ENCODE results near the gene RHOC. TPM values are rescaled to one million over a fixed set of nuclear protein-coding genes. Genes with fewer than 3 reads are reported as not detected.

Gene RHOC
- total RNA-seq, 1 experiment from 2014 or later = 405 TPM

- intact Hi-C loops (cut with micrococcal nuclease) = loop anchor here (1.0 to 5.0 kb wide), 4 partner anchors 36 to 281 kb away; no protein-coding TSS in a partner anchor
These were observed 34.1 kb downstream of the RHOC start for GRCh38 chr1:112672842-112673241.

GRCh38 chr1:112672009-112672408 lies 34.9 kb downstream of the RHOC start:
- Histone ChIP-seq H3K79me2 (ENCODE audit: low read length) (peaks cover 22% of the 10 kb centered on the region), H3K4me3 (ENCODE audit: low read length) (no peak overlapping the region), H3K27me3 (ENCODE audit: low read length) (no peaks in the 10 kb centered on the region), H3K9me2 (replicated peaks; ENCODE audit: low read length) (no peaks in the 10 kb centered on the region), H3K9ac (ENCODE audit: low read length) (no peak overlapping the region), H4K20me1 (ENCODE audit: low read length) (no peaks in the 10 kb centered on the region), H3K9me3 (ENCODE audit: low read length) (no peaks in the 10 kb centered on the region), H3K4me1 (ENCODE audit: insufficient read depth, low read length) (peaks cover 24% of the 10 kb centered on the region), H3F3A (ENCODE audit: low read length, unreplicated experiment) (peaks cover 7% of the 10 kb centered on the region), H2AFZ (ENCODE audit: low read length) (no peak overlapping the region), H3K27ac (ENCODE audit: low read length) (no peak overlapping the region), H3K4me2 (ENCODE audit: low read length) (no peak overlapping the region), H3K36me3 (ENCODE audit: low read depth, low read length) (peaks cover 38% of the 10 kb centered on the region)
- no peak for TF ChIP-seq EZH2phosphoT487 (IDR thresholded peaks at IDR 0.05; ENCODE audit: borderline replicate concordance, low read length)
- intact Hi-C loops (cut with micrococcal nuclease) = loop anchor here (5.0 kb wide), 2 partner anchors 35 to 280 kb away; no protein-coding TSS in a partner anchor
- no TSS peak for BruUV-seq (replicated peaks)
- CTCF ChIA-PET = no interaction called here
- ATAC-seq (no peak), DNase-seq (no peak)
- POLR2A ChIA-PET (ENCODE audit: unreplicated experiment) = interaction anchor here (0.6 kb wide), 1 partner anchor 43 kb away, joined by 7 read pairs; the partner anchor contains the start of gene PPM1J

More at GRCh38 chr1:112672842-112673241, 34.1 kb downstream of the RHOC start:
- Histone ChIP-seq H3K27ac (ENCODE audit: low read length) (no peak overlapping the region), H4K20me1 (ENCODE audit: low read length) (no peaks in the 10 kb centered on the region), H3K9ac (ENCODE audit: low read length) (no peak overlapping the region), H3K79me2 (ENCODE audit: low read length) (peaks cover 30% of the 10 kb centered on the region), H3K4me2 (ENCODE audit: low read length) (no peak overlapping the region), H3K36me3 (ENCODE audit: low read depth, low read length) (peaks cover 32% of the 10 kb centered on the region), H3K9me2 (replicated peaks; ENCODE audit: low read length) (no peaks in the 10 kb centered on the region), H3K27me3 (ENCODE audit: low read length) (no peaks in the 10 kb centered on the region), H3F3A (ENCODE audit: low read length, unreplicated experiment) (peaks cover 7% of the 10 kb centered on the region), H3K4me3 (ENCODE audit: low read length) (no peak overlapping the region), H3K4me1 (ENCODE audit: insufficient read depth, low read length) (peaks cover 24% of the 10 kb centered on the region), H3K9me3 (ENCODE audit: low read length) (no peaks in the 10 kb centered on the region), H2AFZ (ENCODE audit: low read length) (no peak overlapping the region)
- no TSS peak for BruUV-seq (replicated peaks)
- POLR2A ChIA-PET (ENCODE audit: unreplicated experiment) = interaction anchor here (0.6 to 1.5 kb wide), 3 partner anchors 32 to 279 kb away, joined by 3 to 7 read pairs (median 4); partner anchors contain the start of gene PPM1J
- TF ChIP-seq EZH2 (IDR thresholded peaks at IDR 0.05; ENCODE audit: low read length, unreplicated experiment) (no peak), EZH2phosphoT487 (IDR thresholded peaks at IDR 0.05; ENCODE audit: borderline replicate concordance, low read length) (no peak)
- TF ChIP-seq, protein P1, sequence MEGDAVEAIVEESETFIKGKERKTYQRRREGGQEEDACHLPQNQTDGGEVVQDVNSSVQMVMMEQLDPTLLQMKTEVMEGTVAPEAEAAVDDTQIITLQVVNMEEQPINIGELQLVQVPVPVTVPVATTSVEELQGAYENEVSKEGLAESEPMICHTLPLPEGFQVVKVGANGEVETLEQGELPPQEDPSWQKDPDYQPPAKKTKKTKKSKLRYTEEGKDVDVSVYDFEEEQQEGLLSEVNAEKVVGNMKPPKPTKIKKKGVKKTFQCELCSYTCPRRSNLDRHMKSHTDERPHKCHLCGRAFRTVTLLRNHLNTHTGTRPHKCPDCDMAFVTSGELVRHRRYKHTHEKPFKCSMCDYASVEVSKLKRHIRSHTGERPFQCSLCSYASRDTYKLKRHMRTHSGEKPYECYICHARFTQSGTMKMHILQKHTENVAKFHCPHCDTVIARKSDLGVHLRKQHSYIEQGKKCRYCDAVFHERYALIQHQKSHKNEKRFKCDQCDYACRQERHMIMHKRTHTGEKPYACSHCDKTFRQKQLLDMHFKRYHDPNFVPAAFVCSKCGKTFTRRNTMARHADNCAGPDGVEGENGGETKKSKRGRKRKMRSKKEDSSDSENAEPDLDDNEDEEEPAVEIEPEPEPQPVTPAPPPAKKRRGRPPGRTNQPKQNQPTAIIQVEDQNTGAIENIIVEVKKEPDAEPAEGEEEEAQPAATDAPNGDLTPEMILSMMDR (conservative IDR thresholded peaks at IDR 0.05; ENCODE audit: low read depth, low read length) = no peak
- no peak for DNase-seq
- CTCF ChIA-PET = interaction anchor here (0.5 to 1.4 kb wide), 2 partner anchors 42 to 171 kb away, joined by 4 to 6 read pairs; partner anchors contain the start of gene PPM1J
- no peak for ATAC-seq

GRCh38 chr1:112666946-112667345 lies 40.0 kb downstream of the RHOC start:
- Histone ChIP-seq H3K79me2 (ENCODE audit: low read length) (no peaks in the 10 kb centered on the region), H3K27me3 (ENCODE audit: low read length) (no peaks in the 10 kb centered on the region), H3K36me3 (ENCODE audit: low read depth, low read length) (peaks cover 58% of the 10 kb centered on the region), H3K9ac (ENCODE audit: low read length) (no peak overlapping the region), H3K27ac (ENCODE audit: low read length) (no peak overlapping the region), H3K9me3 (ENCODE audit: low read length) (no peaks in the 10 kb centered on the region), H3K9me2 (replicated peaks; ENCODE audit: low read length) (no peaks in the 10 kb centered on the region), H2AFZ (ENCODE audit: low read length) (no peak overlapping the region), H3K4me1 (ENCODE audit: insufficient read depth, low read length) (no peaks in the 10 kb centered on the region), H3F3A (ENCODE audit: low read length, unreplicated experiment) (no peaks in the 10 kb centered on the region), H4K20me1 (ENCODE audit: low read length) (no peaks in the 10 kb centered on the region), H3K4me3 (ENCODE audit: low read length) (no peak overlapping the region), H3K4me2 (ENCODE audit: low read length) (no peak overlapping the region)
- DNase-seq = no peak
- no peak for ATAC-seq
- no TSS peak for BruUV-seq (replicated peaks)
- intact Hi-C loops (cut with micrococcal nuclease) = no loop called here
- TF ChIP-seq, protein P1 (conservative IDR thresholded peaks at IDR 0.05; ENCODE audit: low read depth, low read length) = no peak
- no peak for TF ChIP-seq EZH2phosphoT487 (IDR thresholded peaks at IDR 0.05; ENCODE audit: borderline replicate concordance, low read length)
- TF ChIP-seq EZH2 (IDR thresholded peaks at IDR 0.05; ENCODE audit: low read length, unreplicated experiment) = no peak
- POLR2A ChIA-PET (ENCODE audit: unreplicated experiment) = no interaction called here
- CTCF ChIA-PET = no interaction called here
